ENCODE data around the gene LCLAT1. TPM values are rescaled to one million over a fixed set of nuclear protein-coding genes. Genes with fewer than 3 reads are reported as not detected.
A peak's percentile ranks its signal among the peaks of the same experiment; 100 is the strongest.

LCLAT1 gene
- total and polyA plus RNA-seq, 2 of the 4 experiments (the other 2 are of a cell fraction), result 7.5 to 11.5 TPM

GRCh38 chr2:30691948-30692828 lies 245.1 kb downstream of the LCLAT1 start:
- dilution Hi-C loops (cut with HindIII; ENCODE audit: low sequenced_read_pairs, unreplicated experiment) (no loop called here), in situ Hi-C loops (cut with MboI; ENCODE audit: low sequenced_read_pairs) (no loop called here), intact Hi-C loops (cut with micrococcal nuclease) (loop anchor here (5.0 kb wide), 1 partner anchor 390 kb away; no protein-coding TSS in a partner anchor)
- H3K9me3 ChIP-seq (ENCODE audit: control insufficient read depth, insufficient read depth, low read length), result no peaks in the 10 kb centered on the region
- no peak overlapping the region for H3K4me3 ChIP-seq (ENCODE audit: insufficient read depth, low read depth, low read length)
- H4K91ac ChIP-seq (ENCODE audit: insufficient read depth, low read depth, low read length), result peak overlapping the region; percentile 75
- DNase-seq (peak; percentile 37), ATAC-seq (ENCODE audit: low read depth) (peak; percentile 84)
- 0 out of 2 replicates have a peak overlapping the region, but pooled peaks have one; percentile 34 for H3K23ac ChIP-seq (ENCODE audit: low read depth, low read length)
- H3K4me1 ChIP-seq (ENCODE audit: control insufficient read depth, insufficient read depth, low read length), result peaks cover 18% of the 10 kb centered on the region
- peaks cover 5% of the 10 kb centered on the region; the same call in 1 of the 2 replicates for H3K9me1 ChIP-seq (ENCODE audit: insufficient read depth, low read length)
- H3K18ac ChIP-seq (ENCODE audit: low read depth, low read length), result peak overlapping the region; percentile 73
- H2BK5ac ChIP-seq (ENCODE audit: low read depth, low read length, poor library complexity, severe bottlenecking), result peak overlapping the region; percentile 48
- peak overlapping the region; percentile 72 for H3K14ac ChIP-seq (replicated peaks; ENCODE audit: low read depth, low read length)
- H2BK120ac ChIP-seq (ENCODE audit: low read depth, low read length), result peak overlapping the region; percentile 85; the same call in 1 of the 2 replicates
- TF ChIP-seq RAD21 (IDR thresholded peaks at IDR 0.05; ENCODE audit: low read length), result peak; percentile 48
- TF ChIP-seq CTCF (conservative IDR thresholded peaks at IDR 0.05; ENCODE audit: low read depth, low read length), result peak; percentile 42; the same call in 1 of the 2 replicates
- no peak for TF ChIP-seq ELK1 (IDR thresholded peaks at IDR 0.05; ENCODE audit: borderline replicate concordance, low read depth, low read length)
- TF ChIP-seq SMC3 (IDR thresholded peaks at IDR 0.05; ENCODE audit: low read depth, low read length), result peak; percentile 19; the same call in 1 of the 2 replicates
- peak overlapping the region; percentile 73 for H4K5ac ChIP-seq (ENCODE audit: low read depth, low read length)
- peak overlapping the region; percentile 83; the same call in 2 of the 3 replicates for H2BK15ac ChIP-seq (ENCODE audit: low read depth, low read length)
- ChIA-PET CTCF (interaction anchor here (0.7 to 2.6 kb wide), 7 partner anchors 14 to 527 kb away, joined by 3 to 11 read pairs (median 4); no protein-coding TSS in a partner anchor), POLR2A (ENCODE audit: unreplicated experiment) (interaction anchor here (0.6 kb wide), 1 partner anchor 456 kb away, joined by 3 read pairs; no protein-coding TSS in a partner anchor)
- H3K9ac ChIP-seq (ENCODE audit: low read depth, low read length), result no peak overlapping the region
- peak overlapping the region; percentile 66 for H2AFZ ChIP-seq (replicated peaks; ENCODE audit: low read length, poor library complexity)
- H3K4me2 ChIP-seq (ENCODE audit: low read depth, low read length), result no peak overlapping the region
- H2AK9ac ChIP-seq (replicated peaks; ENCODE audit: low read depth, low read length, poor library complexity), result peak overlapping the region; percentile 74
- H4K20me1 ChIP-seq (ENCODE audit: insufficient read depth, low read length), result no peaks in the 10 kb centered on the region
- 0 out of 4 replicates have a peak, but pooled peaks cover 0 to 2% of the 10 kb centered on the region in 2 experiments for H3K79me1 ChIP-seq (ENCODE audit: low read depth in 1 of 2, low read length in 2 of 2)
- H3K27me3 ChIP-seq (ENCODE audit: control insufficient read depth, insufficient read depth, low read length), result no peaks in the 10 kb centered on the region
- H2BK20ac ChIP-seq (ENCODE audit: low read depth, low read length), result peak overlapping the region; percentile 79
- no TSS peak for BruUV-seq (replicated peaks)
- H2AK5ac ChIP-seq (ENCODE audit: low read depth, low read length), result peak overlapping the region; percentile 91
- no peaks in the 10 kb centered on the region for H3K36me3 ChIP-seq (ENCODE audit: control insufficient read depth, insufficient read depth, low read length)
- H3K56ac ChIP-seq (ENCODE audit: extremely low read depth, insufficient read depth, low read length), result no peak overlapping the region
- H3K27ac ChIP-seq (ENCODE audit: insufficient read depth, low read length), result no peak overlapping the region
- H4K8ac ChIP-seq (ENCODE audit: low read depth in 2 of 2, low read length in 2 of 2), result peak overlapping the region; percentile 31 to 34; a peak in 3 of 4 replicates
- 100% methylated on average over 4 of the region's 16 CpGs; no CpG with 5 or more reads in 1 of the 2 experiments for WGBS, 2 experiments (ENCODE audit: extremely low coverage in 2 of 2, insufficient read length in 1 of 2)
- H3K4ac ChIP-seq (ENCODE audit: low read depth, low read length), result peak overlapping the region; percentile 75
